ENCODE results near the gene PTGR3. TPM values are rescaled to one million over a fixed set of nuclear protein-coding genes. Genes with fewer than 3 reads are reported as not detected.

Gene PTGR3
- total RNA-seq, 2 donors from 2014 or later: 13.7 to 15.8 TPM

GRCh38 chr18:75240433-75240832, 31.5 kb upstream of the PTGR3 start:
- DNase-seq (ENCODE audit: low spot score): no peak
- intact Hi-C loops (cut with DNase I): no loop called here

- no peak for DNase-seq (ENCODE audit: low spot score)
- intact Hi-C loops (cut with DNase I): no loop called here
Observed at GRCh38 chr18:75238786-75239185, 29.8 kb upstream of the PTGR3 start.

- no peak for DNase-seq (ENCODE audit: low spot score)
- intact Hi-C loops (cut with DNase I): no loop called here
Observed at GRCh38 chr18:75238100-75238499, 29.2 kb upstream of the PTGR3 start.

- intact Hi-C loops (cut with DNase I): no loop called here
- no peak for DNase-seq (ENCODE audit: low spot score)
Observed at GRCh38 chr18:75235896-75236295, 27.0 kb upstream of the PTGR3 start.

- intact Hi-C loops (cut with DNase I): no loop called here
Observed at GRCh38 chr18:75234901-75235300, 26.0 kb upstream of the PTGR3 start.

GRCh38 chr18:75231053-75231406, 22.1 kb upstream of the PTGR3 start:
- DNase-seq (ENCODE audit: low spot score): no peak
- intact Hi-C loops (cut with DNase I): no loop called here

More at GRCh38 chr18:75234901-75235300, 26.0 kb upstream of the PTGR3 start:
- DNase-seq (ENCODE audit: low spot score): no peak

- intact Hi-C loops (cut with DNase I): no loop called here
- DNase-seq (ENCODE audit: low spot score): no peak
Observed at GRCh38 chr18:75230163-75231052, 21.5 kb upstream of the PTGR3 start.

- intact Hi-C loops (cut with DNase I): no loop called here
- no peak for DNase-seq (ENCODE audit: low spot score)
Observed at GRCh38 chr18:75229437-75229836, 20.5 kb upstream of the PTGR3 start.

- intact Hi-C loops (cut with DNase I): no loop called here
- no peak for DNase-seq (ENCODE audit: low spot score)
Observed at GRCh38 chr18:75228967-75229366, 20.0 kb upstream of the PTGR3 start.

GRCh38 chr18:75227535-75228296, 18.8 kb upstream of the PTGR3 start:
- intact Hi-C loops (cut with DNase I): no loop called here
- DNase-seq (ENCODE audit: low spot score): no peak

GRCh38 chr18:75226956-75227316, 18.0 kb upstream of the PTGR3 start:
- no peak for DNase-seq (ENCODE audit: low spot score)
- intact Hi-C loops (cut with DNase I): no loop called here

- intact Hi-C loops (cut with DNase I): no loop called here
Observed at GRCh38 chr18:75226286-75226955, 17.5 kb upstream of the PTGR3 start.

GRCh38 chr18:75223687-75224347, 14.9 kb upstream of the PTGR3 start:
- no peak for DNase-seq (ENCODE audit: low spot score)
- intact Hi-C loops (cut with DNase I): no loop called here

More at GRCh38 chr18:75226286-75226955, 17.5 kb upstream of the PTGR3 start:
- DNase-seq (ENCODE audit: low spot score): no peak

- intact Hi-C loops (cut with DNase I): no loop called here
- no peak for DNase-seq (ENCODE audit: low spot score)
Observed at GRCh38 chr18:75222407-75222806, 13.5 kb upstream of the PTGR3 start.

- intact Hi-C loops (cut with DNase I): no loop called here
- no peak for DNase-seq (ENCODE audit: low spot score)
Observed at GRCh38 chr18:75221897-75222296, 13.0 kb upstream of the PTGR3 start.

GRCh38 chr18:75221397-75221796, 12.5 kb upstream of the PTGR3 start:
- intact Hi-C loops (cut with DNase I): no loop called here
- no peak for DNase-seq (ENCODE audit: low spot score)

GRCh38 chr18:75220551-75221355, 11.8 kb upstream of the PTGR3 start:
- intact Hi-C loops (cut with DNase I): no loop called here
- DNase-seq (ENCODE audit: low spot score): no peak

- intact Hi-C loops (cut with DNase I): no loop called here
- no peak for DNase-seq (ENCODE audit: low spot score)
Observed at GRCh38 chr18:75219745-75220375, 10.9 kb upstream of the PTGR3 start.
